Esophagus squamous epithelium (tissue), 4 donors: ENCODE data around the gene DES.

ENCODE experiments used
- POLR2A ChIP-seq, 4 donors: fragments of 450-650 bp; IDR thresholded peaks; one replicate each; pipeline ENCODE4 v1.6.1; 2017; ENCODE audit warnings: antibody characterized with exemption in 4 of 4, mild to moderate bottlenecking in 4 of 4, moderate library complexity in 3 of 4
- TF ChIP-seq, protein P1 (sequence below), 6 experiments: fragments of 450-650 bp in 4 of 6; fragments of 200-600 bp in 2 of 6; sonication (generic) in 2 of 6; IDR thresholded peaks; one replicate each; pipeline ENCODE4 v1.5.1; 2016 to 2019; ENCODE audit warnings: antibody characterized with exemption in 6 of 6, mild to moderate bottlenecking in 4 of 6, moderate library complexity in 4 of 6

DNA sequence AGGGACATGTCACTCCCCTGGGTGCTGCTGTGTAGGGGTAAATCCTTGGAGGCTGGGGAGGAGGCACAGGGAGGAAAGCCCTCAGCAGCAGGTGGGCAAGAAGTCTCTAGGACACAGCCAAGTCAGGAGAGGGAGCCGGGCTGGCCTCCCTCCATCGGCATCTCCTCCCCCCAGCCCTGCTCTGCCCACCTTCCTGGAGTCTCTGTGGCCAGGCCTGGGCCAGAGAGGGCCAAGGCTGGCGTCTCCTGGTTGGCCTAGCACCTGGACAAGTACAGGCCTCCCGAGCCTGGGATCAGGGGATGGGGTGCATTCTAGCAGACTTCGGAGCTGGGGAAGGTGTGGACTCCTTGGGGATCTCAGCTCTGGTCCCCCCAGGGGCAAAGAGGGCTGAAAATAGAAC is 18.3 kb downstream of the DES start:
- TF ChIP-seq, protein P1, sequence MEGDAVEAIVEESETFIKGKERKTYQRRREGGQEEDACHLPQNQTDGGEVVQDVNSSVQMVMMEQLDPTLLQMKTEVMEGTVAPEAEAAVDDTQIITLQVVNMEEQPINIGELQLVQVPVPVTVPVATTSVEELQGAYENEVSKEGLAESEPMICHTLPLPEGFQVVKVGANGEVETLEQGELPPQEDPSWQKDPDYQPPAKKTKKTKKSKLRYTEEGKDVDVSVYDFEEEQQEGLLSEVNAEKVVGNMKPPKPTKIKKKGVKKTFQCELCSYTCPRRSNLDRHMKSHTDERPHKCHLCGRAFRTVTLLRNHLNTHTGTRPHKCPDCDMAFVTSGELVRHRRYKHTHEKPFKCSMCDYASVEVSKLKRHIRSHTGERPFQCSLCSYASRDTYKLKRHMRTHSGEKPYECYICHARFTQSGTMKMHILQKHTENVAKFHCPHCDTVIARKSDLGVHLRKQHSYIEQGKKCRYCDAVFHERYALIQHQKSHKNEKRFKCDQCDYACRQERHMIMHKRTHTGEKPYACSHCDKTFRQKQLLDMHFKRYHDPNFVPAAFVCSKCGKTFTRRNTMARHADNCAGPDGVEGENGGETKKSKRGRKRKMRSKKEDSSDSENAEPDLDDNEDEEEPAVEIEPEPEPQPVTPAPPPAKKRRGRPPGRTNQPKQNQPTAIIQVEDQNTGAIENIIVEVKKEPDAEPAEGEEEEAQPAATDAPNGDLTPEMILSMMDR (IDR thresholded peaks at IDR 0.05): no peak
- TF ChIP-seq POLR2A (IDR thresholded peaks at IDR 0.05): no peak
